T-helper 1 cell treated with Interleukin-12 subunit alpha and Interleukin-12 subunit beta and Interleukin-4 antibody, amounts not matched to agents 30 μg/mL and 1 μg/mL, for 36 hours (primary cell): ENCODE results near the gene PITPNM1.
"Not testable (repeated sequence)": the region's sequence is repeated elsewhere in the genome, so short reads cannot be mapped to it uniquely, and the experiment has no call there.

ENCODE experiments used
- H3K27ac Mint-ChIP-seq: one replicate; pipeline ENCODE4 v1.8.0; 2021; ENCODE audit warnings: mild to moderate bottlenecking, mixed read lengths
- H3K27me3 Mint-ChIP-seq: one replicate; pipeline ENCODE4 v1.8.0; 2021; ENCODE audit warnings: low read depth, mixed read lengths
- H3K36me3 Mint-ChIP-seq: one replicate; pipeline ENCODE4 v1.8.0; 2021; ENCODE audit warnings: low read depth, mixed read lengths
- H3K4me1 Mint-ChIP-seq: one replicate; pipeline ENCODE4 v1.8.0; 2021; ENCODE audit warnings: low read depth, mixed read lengths
- H3K4me3 Mint-ChIP-seq: one replicate; pipeline ENCODE4 v1.8.0; 2021; ENCODE audit warnings: mild to moderate bottlenecking, moderate library complexity, mixed read lengths
- H3K9me3 Mint-ChIP-seq: one replicate; pipeline ENCODE4 v1.8.0; 2021; ENCODE audit warnings: mixed read lengths

PITPNM1 gene

GRCh38 chr11:67516806-67517205 lies 11.6 kb upstream of the PITPNM1 start:
- Mint-ChIP-seq H3K36me3 (no peaks in the 10 kb centered on the region), H3K27ac (no peak overlapping the region), H3K27me3 (peaks cover 6% of the 10 kb centered on the region), H3K9me3 (no peaks in the 10 kb centered on the region), H3K4me1 (no peaks in the 10 kb centered on the region), H3K4me3 (no peak overlapping the region)

GRCh38 chr11:67514116-67514515 lies 9.0 kb upstream of the PITPNM1 start:
- no peaks in the 10 kb centered on the region for H3K9me3 Mint-ChIP-seq
- no peaks in the 10 kb centered on the region for H3K36me3 Mint-ChIP-seq
- H3K4me3 Mint-ChIP-seq: no peak overlapping the region
- peaks cover 5% of the 10 kb centered on the region for H3K4me1 Mint-ChIP-seq
- H3K27ac Mint-ChIP-seq: no peak overlapping the region
- H3K27me3 Mint-ChIP-seq: peaks cover 16% of the 10 kb centered on the region

DNA sequence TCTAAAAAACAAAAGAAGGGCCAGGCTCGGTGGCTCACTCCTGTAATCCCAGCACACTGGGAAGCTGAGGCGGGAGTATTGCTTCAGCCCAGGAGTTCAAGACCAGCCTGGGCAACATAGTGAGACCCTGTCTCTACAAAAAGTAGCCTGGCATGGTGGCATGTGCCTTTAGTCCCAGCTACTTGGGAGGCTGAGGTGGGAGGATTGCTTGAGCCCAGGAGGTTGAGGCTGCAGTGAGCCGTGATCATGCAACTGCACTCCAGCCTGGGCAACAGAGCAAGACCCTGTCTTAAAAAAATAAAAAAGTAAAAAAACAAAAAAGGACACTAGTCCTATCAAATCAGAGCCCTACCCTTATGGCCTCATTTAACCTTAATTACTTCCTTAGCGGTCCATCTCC lies 6.4 kb upstream of the PITPNM1 start:
- not testable (repeated sequence) for H3K27ac Mint-ChIP-seq, H3K9me3 Mint-ChIP-seq, H3K36me3 Mint-ChIP-seq, H3K4me3 Mint-ChIP-seq
- H3K4me1 Mint-ChIP-seq: peaks cover 20% of the 10 kb centered on the region
- peaks cover 16% of the 10 kb centered on the region for H3K27me3 Mint-ChIP-seq

GRCh38 chr11:67510023-67510345 lies 4.8 kb upstream of the PITPNM1 start:
- peaks cover 10% of the 10 kb centered on the region for H3K36me3 Mint-ChIP-seq

DNA sequence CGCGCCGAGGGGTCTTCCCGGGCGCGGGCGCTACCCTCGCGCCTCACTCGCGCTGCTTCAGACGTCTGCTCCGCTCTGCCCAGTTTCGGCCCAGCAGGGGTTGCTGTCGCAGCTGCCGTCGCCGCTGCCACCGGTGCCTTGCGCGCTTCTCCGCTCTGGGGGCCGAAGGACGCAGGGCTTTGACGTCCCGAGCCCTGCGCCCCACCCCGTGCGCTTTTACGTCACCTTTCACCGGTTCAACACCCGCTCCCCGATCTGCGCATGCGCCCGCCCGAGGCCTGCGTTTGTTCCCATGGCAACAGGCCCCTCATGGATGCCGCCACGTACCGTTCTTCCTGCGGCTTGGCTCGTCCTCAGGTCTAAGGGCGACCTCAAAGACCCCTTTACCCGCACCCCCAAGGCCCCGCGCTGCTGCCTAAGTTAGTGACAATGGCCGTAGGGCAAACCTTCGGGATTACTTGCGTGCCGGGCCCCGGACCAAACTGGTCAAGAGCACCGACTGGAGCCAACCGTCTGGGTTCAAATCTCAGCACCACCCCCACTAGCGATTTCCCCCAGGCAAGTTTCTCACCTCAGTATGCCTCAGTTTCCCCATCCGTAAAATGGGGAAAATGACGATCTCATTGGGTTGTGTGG lies 3.4 kb upstream of the PITPNM1 start:
- Mint-ChIP-seq H3K9me3 (no peaks in the 10 kb centered on the region), H3K4me3 (peak overlapping the region; percentile 91), H3K27ac (peak overlapping the region; percentile 96), H3K36me3 (peaks cover 10% of the 10 kb centered on the region), H3K27me3 (peaks cover 13% of the 10 kb centered on the region), H3K4me1 (peaks cover 31% of the 10 kb centered on the region)

More at GRCh38 chr11:67510023-67510345, 4.8 kb upstream of the PITPNM1 start:
- Mint-ChIP-seq H3K27me3 (peaks cover 16% of the 10 kb centered on the region), H3K27ac (no peak overlapping the region), H3K4me1 (peaks cover 31% of the 10 kb centered on the region), H3K9me3 (no peaks in the 10 kb centered on the region), H3K4me3 (no peak overlapping the region)

- H3K4me1 Mint-ChIP-seq: peaks cover 32% of the 10 kb centered on the region
- H3K4me3 Mint-ChIP-seq: peak within 1 kb of the TSS; percentile 91
- peak within 1 kb of the TSS; percentile 96 for H3K27ac Mint-ChIP-seq
Measured at GRCh38 chr11:67507864-67508485, 2.8 kb upstream of the PITPNM1 start, which contains the start of gene CDK2AP2. CDK2AP2 (minus strand) TSS chr11:67508162; CDS start chr11:67508082, 80 bp downstream.

GRCh38 chr11:67507242-67507863 lies 2.2 kb upstream of the PITPNM1 start:
- peak overlapping the region; percentile 91 for H3K4me3 Mint-ChIP-seq
- no peaks in the 10 kb centered on the region for H3K9me3 Mint-ChIP-seq
- H3K4me1 Mint-ChIP-seq: peaks cover 34% of the 10 kb centered on the region
- H3K27ac Mint-ChIP-seq: peak overlapping the region; percentile 96
- H3K27me3 Mint-ChIP-seq: peaks cover 10% of the 10 kb centered on the region
- peaks cover 11% of the 10 kb centered on the region for H3K36me3 Mint-ChIP-seq

More at GRCh38 chr11:67507864-67508485, 2.8 kb upstream of the PITPNM1 start, which contains the start of gene CDK2AP2:
- Mint-ChIP-seq H3K27me3 (peaks cover 10% of the 10 kb centered on the region), H3K36me3 (peaks cover 10% of the 10 kb centered on the region), H3K9me3 (no peaks in the 10 kb centered on the region)

DNA sequence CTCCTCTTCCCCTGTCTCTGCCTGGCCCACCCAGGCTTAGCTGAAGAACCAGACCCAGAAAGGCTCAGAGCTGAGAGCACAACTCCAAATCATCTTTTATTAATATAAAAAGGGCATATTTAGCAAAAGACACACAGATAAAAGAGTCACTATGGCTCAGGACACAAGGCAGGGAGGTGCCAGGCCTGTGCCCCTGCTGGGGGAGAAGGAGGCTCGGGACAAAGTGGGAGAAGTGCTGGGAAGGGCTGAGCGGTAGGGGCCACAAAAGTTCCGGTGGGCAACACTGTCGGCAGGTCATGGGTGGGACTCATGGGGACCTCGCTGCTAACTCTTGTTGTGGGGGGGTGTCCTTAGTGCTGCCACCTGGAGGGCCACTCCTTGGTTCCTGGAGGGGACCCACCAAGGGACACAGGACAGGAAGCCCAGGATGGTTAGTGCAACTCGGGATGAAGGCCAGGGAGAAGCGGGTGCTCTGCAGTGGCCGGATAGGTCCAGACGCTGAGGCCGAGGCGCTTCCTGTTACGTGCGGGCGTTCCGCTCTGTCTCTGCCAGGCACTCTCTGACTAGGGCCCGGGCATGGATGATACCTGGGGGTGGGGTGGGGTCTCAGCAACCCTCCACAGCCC lies 1.4 kb upstream of the PITPNM1 start:
- peak overlapping the region; percentile 96 for H3K27ac Mint-ChIP-seq
- H3K27me3 Mint-ChIP-seq: peaks cover 10% of the 10 kb centered on the region
- peaks cover 36% of the 10 kb centered on the region for H3K4me1 Mint-ChIP-seq
- peaks cover 13% of the 10 kb centered on the region for H3K36me3 Mint-ChIP-seq
- peak overlapping the region; percentile 91 for H3K4me3 Mint-ChIP-seq
- no peaks in the 10 kb centered on the region for H3K9me3 Mint-ChIP-seq

DNA sequence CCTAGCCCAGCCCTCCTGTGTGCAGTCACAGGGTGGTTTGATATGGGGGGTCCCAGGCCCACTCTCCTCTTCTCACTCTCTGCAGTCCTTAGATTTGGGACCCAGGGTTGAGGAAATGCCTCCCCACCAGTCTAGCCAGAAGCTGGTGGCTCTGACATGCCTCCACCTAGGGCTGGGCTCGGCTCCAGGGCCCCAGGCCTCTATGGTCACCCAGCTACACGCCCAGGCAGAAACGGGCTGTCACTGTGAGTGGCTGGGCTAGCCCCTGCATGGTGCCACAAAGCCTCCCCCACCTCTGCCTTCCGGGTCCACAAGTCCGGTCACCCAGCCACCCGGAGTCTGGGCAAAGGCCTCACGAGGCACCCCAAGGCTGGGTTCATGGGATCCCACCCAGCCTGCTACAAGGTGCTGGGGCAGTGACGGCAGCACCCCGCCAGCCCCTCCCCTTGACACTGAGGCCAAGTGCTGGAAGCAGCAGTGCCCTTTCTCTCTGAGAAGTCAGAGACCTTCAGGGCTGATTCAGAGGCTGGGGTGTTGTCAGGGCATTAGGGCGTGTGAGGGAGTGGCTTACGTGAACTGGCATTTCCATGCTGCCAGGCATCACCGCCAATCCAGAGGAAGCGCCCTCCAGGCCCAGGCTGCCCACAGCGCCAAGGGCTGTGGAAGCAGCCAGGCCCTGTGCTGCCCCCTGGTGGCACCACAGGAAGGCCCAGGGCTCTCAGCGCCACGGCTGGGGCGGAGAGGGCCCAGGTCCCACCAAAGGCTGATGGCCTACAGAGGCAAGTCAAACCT lies 638 bp upstream of the PITPNM1 start:
- Mint-ChIP-seq H3K36me3 (peaks cover 19% of the 10 kb centered on the region), H3K4me1 (peaks cover 44% of the 10 kb centered on the region), H3K27ac (peak overlapping the region; percentile 96), H3K9me3 (no peaks in the 10 kb centered on the region), H3K4me3 (peak overlapping the region; percentile 91), H3K27me3 (peaks cover 5% of the 10 kb centered on the region)

GRCh38 chr11:67504005-67504949 lies 886 bp downstream of the PITPNM1 start:
- H3K4me1 Mint-ChIP-seq: peaks cover 44% of the 10 kb centered on the region
- peak overlapping the region; percentile 80 for H3K27ac Mint-ChIP-seq
- no peaks in the 10 kb centered on the region for H3K27me3 Mint-ChIP-seq

GRCh38 chr11:67503119-67504004 lies 1.8 kb downstream of the PITPNM1 start:
- peaks cover 29% of the 10 kb centered on the region for H3K36me3 Mint-ChIP-seq
- H3K27ac Mint-ChIP-seq: peak overlapping the region; percentile 1
- peaks cover 36% of the 10 kb centered on the region for H3K4me1 Mint-ChIP-seq
- no peaks in the 10 kb centered on the region for H3K9me3 Mint-ChIP-seq
- peak overlapping the region; percentile 69 for H3K4me3 Mint-ChIP-seq
- no peaks in the 10 kb centered on the region for H3K27me3 Mint-ChIP-seq

More at GRCh38 chr11:67504005-67504949, 886 bp downstream of the PITPNM1 start:
- Mint-ChIP-seq H3K4me3 (peak overlapping the region; percentile 89), H3K9me3 (no peaks in the 10 kb centered on the region), H3K36me3 (peaks cover 28% of the 10 kb centered on the region)

DNA sequence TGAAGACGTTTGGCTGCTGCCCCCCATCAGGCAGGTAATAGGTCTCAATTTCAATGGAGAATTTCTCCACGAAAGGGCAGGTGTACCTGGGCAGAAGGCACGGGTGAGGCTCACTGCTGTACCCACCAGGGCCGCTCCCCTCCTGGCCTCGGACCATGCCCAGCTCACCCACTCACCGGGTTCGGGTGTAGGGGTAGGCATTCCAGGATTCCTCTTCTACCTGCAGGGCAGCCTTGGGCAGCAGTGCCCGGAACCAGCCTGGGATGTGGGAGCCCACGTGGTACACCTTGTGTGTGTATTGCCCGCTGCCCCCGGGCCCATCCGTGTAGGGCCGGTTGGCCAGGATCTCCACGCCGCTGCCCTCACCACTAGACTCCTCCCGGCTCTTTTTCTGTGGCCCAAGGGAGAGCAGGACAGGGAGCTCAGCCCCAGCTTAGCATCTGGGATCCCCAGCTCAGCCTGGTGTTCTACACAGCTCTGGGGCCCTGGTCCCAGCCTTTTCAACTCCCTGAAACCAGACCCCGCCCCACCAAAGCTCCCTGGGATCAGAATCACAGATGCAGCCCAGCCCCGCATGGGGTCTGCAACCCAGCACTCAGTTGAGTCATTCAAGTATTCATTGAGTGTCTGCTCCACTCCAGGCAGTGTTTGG lies 2.7 kb downstream of the PITPNM1 start:
- peaks cover 36% of the 10 kb centered on the region for H3K4me1 Mint-ChIP-seq
- H3K4me3 Mint-ChIP-seq: peak overlapping the region; percentile 69
- H3K27me3 Mint-ChIP-seq: no peaks in the 10 kb centered on the region
- peak overlapping the region; percentile 1 for H3K27ac Mint-ChIP-seq
- H3K36me3 Mint-ChIP-seq: peaks cover 29% of the 10 kb centered on the region
- no peaks in the 10 kb centered on the region for H3K9me3 Mint-ChIP-seq
